Neural cell (in vitro differentiated cells): ENCODE measurements around the gene TLR9. TPM values are rescaled to one million over a fixed set of nuclear protein-coding genes. Genes with fewer than 3 reads are reported as not detected.

Source experiments
- H2AFZ ChIP-seq: fragments of 200-600, 300-800 bp; sonication (generic), shearing (Covaris generic); 2 replicates; pipeline ENCODE4 v1.6.0; 2014; ENCODE audit warnings: low read depth, mild to moderate bottlenecking, antibody characterized with exemption, low read length, moderate library complexity
- H3F3A ChIP-seq: fragments of 200-600 bp; shearing (Covaris generic); 2 replicates; pipeline ENCODE4 v1.6.1; 2016; ENCODE audit warnings: mild to moderate bottlenecking, moderate library complexity, mixed read lengths, antibody characterized with exemption, low read length; ENCODE audit not compliant: insufficient read depth, poor library complexity, severe bottlenecking
- H3K27ac ChIP-seq: fragments of 200-600, 300-800 bp; sonication (generic), shearing (Covaris generic); 2 replicates; pipeline ENCODE4 v1.5.1; 2014; ENCODE audit warnings: mild to moderate bottlenecking, low read length, moderate library complexity
- H3K27me3 ChIP-seq: fragments of 300-800, 200-600 bp; sonication (generic), shearing (Covaris generic); 2 replicates; pipeline ENCODE4 v1.6.0; 2014; ENCODE audit warnings: mild to moderate bottlenecking, low read depth, low read length, moderate library complexity; ENCODE audit not compliant: insufficient read depth
- H3K36me3 ChIP-seq: fragments of 300-800, 200-600 bp; sonication (generic), shearing (Covaris generic); 2 replicates; pipeline ENCODE4 v1.5.1; 2014; ENCODE audit warnings: mild to moderate bottlenecking, antibody characterized with exemption, low read length, moderate library complexity; ENCODE audit not compliant: insufficient read depth
- H3K4me2 ChIP-seq: fragments of 300-800, 200-600 bp; sonication (generic), shearing (Covaris generic); 2 replicates; pipeline ENCODE4 v1.6.0; 2014; ENCODE audit warnings: mild to moderate bottlenecking, low read length
- H3K4me3 ChIP-seq: fragments of 300-800, 200-600 bp; sonication (generic), shearing (Covaris generic); 2 replicates; pipeline ENCODE4 v1.5.1; 2014; ENCODE audit warnings: mild to moderate bottlenecking, low read length, moderate library complexity
- H3K79me2 ChIP-seq: fragments of 200-600 bp; shearing (Covaris generic); replicated peaks from 2 replicates; pipeline ENCODE4 v1.6.0; 2014; ENCODE audit warnings: mild to moderate bottlenecking, low read length, moderate library complexity; ENCODE audit not compliant: insufficient read depth
- H3K9ac ChIP-seq: fragments of 300-800, 200-600 bp; sonication (generic), shearing (Covaris generic); 2 replicates; pipeline ENCODE4 v1.6.1; 2016; ENCODE audit warnings: mild to moderate bottlenecking, low read length, mixed read lengths
- H3K9me2 ChIP-seq: fragments of 200-600 bp; shearing (Covaris generic); 2 replicates; pipeline ENCODE4 v1.6.1; 2016; ENCODE audit warnings: mild to moderate bottlenecking, low read length, mixed read lengths; ENCODE audit not compliant: insufficient read depth
- H3K9me3 ChIP-seq: fragments of 200-600, 300-800 bp; sonication (generic), shearing (Covaris generic); 2 replicates; pipeline ENCODE4 v1.6.1; 2016; ENCODE audit warnings: mild to moderate bottlenecking, mixed run types, low read length, moderate library complexity, mixed read lengths
- H4K20me1 ChIP-seq: fragments of 200-600 bp; shearing (Covaris generic); 2 replicates; pipeline ENCODE4 v1.6.1; 2016; ENCODE audit warnings: mild to moderate bottlenecking, mixed run types; ENCODE audit not compliant: insufficient read depth
- EP300 ChIP-seq: fragments of 450-650 bp; conservative IDR thresholded peaks from 2 replicates; pipeline ENCODE4 v1.6.1; 2014; ENCODE audit warnings: antibody characterized with exemption, mild to moderate bottlenecking, moderate library complexity; ENCODE audit not compliant: poor library complexity, severe bottlenecking
- EZH2 ChIP-seq: fragments of 200-600, 300-800 bp; shearing (Covaris generic), sonication (generic); IDR thresholded peaks from 2 replicates; pipeline ENCODE4 v1.6.1; 2014; ENCODE audit warnings: antibody characterized with exemption, low read length, borderline replicate concordance, mild to moderate bottlenecking; ENCODE audit not compliant: insufficient read depth, poor library complexity, severe bottlenecking
- MXI1 ChIP-seq: fragments of 450-650 bp; conservative IDR thresholded peaks from 2 replicates; pipeline ENCODE4 v1.6.1; 2014; ENCODE audit warnings: antibody characterized with exemption, mild to moderate bottlenecking; ENCODE audit not compliant: poor library complexity, severe bottlenecking
- POLR2AphosphoS5 ChIP-seq: IDR thresholded peaks from 2 replicates; pipeline ENCODE4 v1.6.1; 2012
- RAD21 ChIP-seq: fragments of 450-650 bp; conservative IDR thresholded peaks from 2 replicates; pipeline ENCODE4 v1.6.1; 2014; ENCODE audit warnings: antibody characterized with exemption, mild to moderate bottlenecking, moderate library complexity
- SMC3 ChIP-seq: fragments of 450-650 bp; conservative IDR thresholded peaks from 2 replicates; pipeline ENCODE4 v1.6.1; 2014; ENCODE audit warnings: antibody characterized with exemption, mild to moderate bottlenecking, moderate library complexity; ENCODE audit not compliant: poor library complexity
- TAF1 ChIP-seq: IDR thresholded peaks from 2 replicates; pipeline ENCODE4 v1.6.1; 2012; ENCODE audit warnings: low read depth
- polyA plus RNA-seq: library from polyadenylated mRNA; depleted of rRNA; stranded (reverse); fragments of >200 nt; gene quantifications from 2 replicates; pipeline ENCODE4 v1.2.3, GENCODE V29; 2014
- TF ChIP-seq, protein P1 (sequence below): IDR thresholded peaks from 2 replicates; pipeline ENCODE4 v1.6.1; 2012; ENCODE audit warnings: borderline replicate concordance
- TF ChIP-seq, protein P2 (sequence below): fragments of 450-650 bp; IDR thresholded peaks from 2 replicates; pipeline ENCODE4 v1.5.1; 2014; ENCODE audit warnings: antibody characterized with exemption, mild to moderate bottlenecking, moderate library complexity; ENCODE audit not compliant: poor library complexity, severe bottlenecking

Gene TLR9
- polyA plus RNA-seq, 1 donor from 2014 or later: not detected

DNA sequence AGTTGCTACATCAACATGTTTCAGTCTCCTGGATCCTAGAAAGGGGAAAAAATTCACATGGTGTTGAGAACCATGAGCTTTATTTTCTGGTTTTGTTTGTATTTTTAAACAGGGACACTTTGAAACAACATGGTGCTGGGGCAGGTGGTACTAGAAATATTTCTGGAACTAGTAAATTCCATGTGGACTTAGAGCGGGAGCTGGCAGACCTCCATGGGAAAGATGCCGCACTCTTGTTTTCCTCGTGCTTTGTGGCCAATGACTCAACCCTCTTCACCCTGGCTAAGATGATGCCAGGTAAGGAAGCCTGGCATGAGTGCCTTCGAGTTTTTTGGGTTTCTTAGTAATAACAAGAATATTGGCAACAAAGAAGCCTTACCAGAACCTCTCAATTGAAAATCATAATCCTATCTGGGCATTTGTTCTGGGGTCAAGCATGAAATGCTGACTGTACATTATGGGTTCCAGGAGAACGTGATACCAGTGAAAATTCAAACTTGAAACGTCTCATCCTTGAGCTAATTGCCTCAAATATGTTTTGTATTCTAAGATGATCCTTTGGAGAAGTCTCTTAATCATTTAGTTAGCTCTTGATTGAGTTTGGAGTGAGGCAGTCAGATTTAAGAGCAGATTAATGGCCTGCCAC is 19.6 kb downstream of the TLR9 start:
- H3K4me3 ChIP-seq: no peak overlapping the region

GRCh38 chr3:52204337-52205073 is 20.9 kb downstream of the TLR9 start:
- H3K9ac ChIP-seq: no peak overlapping the region
- no peak overlapping the region for H3K4me3 ChIP-seq
- no peak overlapping the region for H3K27ac ChIP-seq
- TF ChIP-seq, protein P1, sequence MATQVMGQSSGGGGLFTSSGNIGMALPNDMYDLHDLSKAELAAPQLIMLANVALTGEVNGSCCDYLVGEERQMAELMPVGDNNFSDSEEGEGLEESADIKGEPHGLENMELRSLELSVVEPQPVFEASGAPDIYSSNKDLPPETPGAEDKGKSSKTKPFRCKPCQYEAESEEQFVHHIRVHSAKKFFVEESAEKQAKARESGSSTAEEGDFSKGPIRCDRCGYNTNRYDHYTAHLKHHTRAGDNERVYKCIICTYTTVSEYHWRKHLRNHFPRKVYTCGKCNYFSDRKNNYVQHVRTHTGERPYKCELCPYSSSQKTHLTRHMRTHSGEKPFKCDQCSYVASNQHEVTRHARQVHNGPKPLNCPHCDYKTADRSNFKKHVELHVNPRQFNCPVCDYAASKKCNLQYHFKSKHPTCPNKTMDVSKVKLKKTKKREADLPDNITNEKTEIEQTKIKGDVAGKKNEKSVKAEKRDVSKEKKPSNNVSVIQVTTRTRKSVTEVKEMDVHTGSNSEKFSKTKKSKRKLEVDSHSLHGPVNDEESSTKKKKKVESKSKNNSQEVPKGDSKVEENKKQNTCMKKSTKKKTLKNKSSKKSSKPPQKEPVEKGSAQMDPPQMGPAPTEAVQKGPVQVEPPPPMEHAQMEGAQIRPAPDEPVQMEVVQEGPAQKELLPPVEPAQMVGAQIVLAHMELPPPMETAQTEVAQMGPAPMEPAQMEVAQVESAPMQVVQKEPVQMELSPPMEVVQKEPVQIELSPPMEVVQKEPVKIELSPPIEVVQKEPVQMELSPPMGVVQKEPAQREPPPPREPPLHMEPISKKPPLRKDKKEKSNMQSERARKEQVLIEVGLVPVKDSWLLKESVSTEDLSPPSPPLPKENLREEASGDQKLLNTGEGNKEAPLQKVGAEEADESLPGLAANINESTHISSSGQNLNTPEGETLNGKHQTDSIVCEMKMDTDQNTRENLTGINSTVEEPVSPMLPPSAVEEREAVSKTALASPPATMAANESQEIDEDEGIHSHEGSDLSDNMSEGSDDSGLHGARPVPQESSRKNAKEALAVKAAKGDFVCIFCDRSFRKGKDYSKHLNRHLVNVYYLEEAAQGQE: no peak
- TF ChIP-seq POLR2AphosphoS5: no peak
- TF ChIP-seq TAF1: no peak
- no peaks in the 10 kb centered on the region for H3K79me2 ChIP-seq
- H3K9me2 ChIP-seq: no peaks in the 10 kb centered on the region
- no peaks in the 10 kb centered on the region for H3K9me3 ChIP-seq
- H4K20me1 ChIP-seq: no peaks in the 10 kb centered on the region
- H3F3A ChIP-seq: no peaks in the 10 kb centered on the region
- no peak overlapping the region for H2AFZ ChIP-seq
- H3K36me3 ChIP-seq: no peaks in the 10 kb centered on the region
- H3K27me3 ChIP-seq: no peaks in the 10 kb centered on the region
- H3K4me2 ChIP-seq: no peak overlapping the region

More for the DNA sequence above, 19.6 kb downstream of the TLR9 start:
- Histone ChIP-seq H3K36me3 (peaks cover 3% of the 10 kb centered on the region), H3K9ac (no peak overlapping the region), H3F3A (no peaks in the 10 kb centered on the region), H4K20me1 (no peaks in the 10 kb centered on the region), H3K27ac (no peak overlapping the region), H2AFZ (no peak overlapping the region), H3K4me2 (no peak overlapping the region), H3K79me2 (no peaks in the 10 kb centered on the region), H3K27me3 (no peaks in the 10 kb centered on the region), H3K9me3 (no peaks in the 10 kb centered on the region), H3K9me2 (no peaks in the 10 kb centered on the region)
- TF ChIP-seq SMC3 (no peak), MXI1 (no peak), EZH2 (no peak), POLR2AphosphoS5 (no peak), EP300 (no peak), TAF1 (no peak), RAD21 (no peak)
- TF ChIP-seq, protein P1: no peak
- TF ChIP-seq, protein P2, sequence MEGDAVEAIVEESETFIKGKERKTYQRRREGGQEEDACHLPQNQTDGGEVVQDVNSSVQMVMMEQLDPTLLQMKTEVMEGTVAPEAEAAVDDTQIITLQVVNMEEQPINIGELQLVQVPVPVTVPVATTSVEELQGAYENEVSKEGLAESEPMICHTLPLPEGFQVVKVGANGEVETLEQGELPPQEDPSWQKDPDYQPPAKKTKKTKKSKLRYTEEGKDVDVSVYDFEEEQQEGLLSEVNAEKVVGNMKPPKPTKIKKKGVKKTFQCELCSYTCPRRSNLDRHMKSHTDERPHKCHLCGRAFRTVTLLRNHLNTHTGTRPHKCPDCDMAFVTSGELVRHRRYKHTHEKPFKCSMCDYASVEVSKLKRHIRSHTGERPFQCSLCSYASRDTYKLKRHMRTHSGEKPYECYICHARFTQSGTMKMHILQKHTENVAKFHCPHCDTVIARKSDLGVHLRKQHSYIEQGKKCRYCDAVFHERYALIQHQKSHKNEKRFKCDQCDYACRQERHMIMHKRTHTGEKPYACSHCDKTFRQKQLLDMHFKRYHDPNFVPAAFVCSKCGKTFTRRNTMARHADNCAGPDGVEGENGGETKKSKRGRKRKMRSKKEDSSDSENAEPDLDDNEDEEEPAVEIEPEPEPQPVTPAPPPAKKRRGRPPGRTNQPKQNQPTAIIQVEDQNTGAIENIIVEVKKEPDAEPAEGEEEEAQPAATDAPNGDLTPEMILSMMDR: no peak
